Measurements from ENCODE around the gene BCAR1. TPM values are rescaled to one million over a fixed set of nuclear protein-coding genes. Genes with fewer than 3 reads are reported as not detected.

BCAR1 gene
- total RNA-seq, 4 donors from 2014 or later = 14.1 to 34.1 (median 16.1) TPM

- no peak for TF ChIP-seq CTCF (IDR thresholded peaks at IDR 0.05; ENCODE audit: low read depth)
Observed at GRCh38 chr16:75193265-75193650, 58.2 kb downstream of the BCAR1 start.

GRCh38 chr16:75192606-75193264, 58.7 kb downstream of the BCAR1 start:
- TF ChIP-seq CTCF (IDR thresholded peaks at IDR 0.05; ENCODE audit: low read depth) = no peak

- no peak for TF ChIP-seq CTCF (IDR thresholded peaks at IDR 0.05; ENCODE audit: low read depth)
Observed at GRCh38 chr16:75189638-75190245, 61.7 kb downstream of the BCAR1 start.

GRCh38 chr16:75188832-75189477, 62.5 kb downstream of the BCAR1 start:
- TF ChIP-seq CTCF (IDR thresholded peaks at IDR 0.05; ENCODE audit: low read depth) = no peak

- no peak for TF ChIP-seq CTCF (IDR thresholded peaks at IDR 0.05; ENCODE audit: low read depth)
Observed at GRCh38 chr16:75181630-75182029, 69.8 kb downstream of the BCAR1 start.

GRCh38 chr16:75179208-75179607, 72.2 kb downstream of the BCAR1 start:
- no peak for TF ChIP-seq CTCF (IDR thresholded peaks at IDR 0.05; ENCODE audit: low read depth)

Small RNAs within 50 kb of the gene (small RNA-seq; reads per million reads assigned to genes)
- gene RNU6-758P = not detected

Other genes starting within 250 kb of the BCAR1 start
- 100 to 1,000 TPM in 1 of 4 donors, 10 to 100 TPM in 2, 1 to 10 TPM in 1; 6.0 to 120 (median 17.1) TPM for gene LDHD, start 134.8 kb downstream of the BCAR1 start, total RNA-seq
- gene ZFP1, start 103.1 kb downstream of the BCAR1 start, total RNA-seq = 10 to 100 TPM in 1 of 4 donors, 1 to 10 TPM in 3; 7.7 to 12.2 (median 8.3) TPM
- gene CTRB2, start 44.5 kb downstream of the BCAR1 start, total RNA-seq = not detected
- not detected for gene CTRB1, start 32.6 kb downstream of the BCAR1 start, total RNA-seq
- gene CFDP1, start 181.9 kb upstream of the BCAR1 start, total RNA-seq = 10 to 100 TPM; 38.6 to 60.7 (median 57.0) TPM
- gene TMEM170A, start 213.1 kb upstream of the BCAR1 start, total RNA-seq = 10 to 100 TPM; 14.8 to 20.5 (median 18.0) TPM
- gene CHST6, start 243.8 kb upstream of the BCAR1 start, total RNA-seq = not detected